H1 (cell line): ENCODE results near the gene ZNF69. TPM values are rescaled to one million over a fixed set of nuclear protein-coding genes. Genes with fewer than 3 reads are reported as not detected.

Source experiments
- CTCF ChIA-PET: fragments of 300-600 bp; sonication (Branson Sonifier 250); formaldehyde crosslinking; loops from one replicate; lab custom pipeline; 2021; ENCODE audit not compliant: partially characterized antibody; lab: Charles Lee
- POLR2A ChIA-PET: fragments of 300-600 bp; sonication (Branson Sonifier 250); formaldehyde crosslinking; loops from one replicate; lab custom pipeline; 2021; ENCODE audit warnings: inconsistent platforms; ENCODE audit not compliant: partially characterized antibody; lab: Charles Lee
- DNase-seq, 2 experiments: peaks; one replicate each; pipeline versions ENCODE4 v3.0.0 to v3.0.0-alpha.2; 2010 to 2022; ENCODE audit warnings: low spot score in 2 of 2, low read depth in 1 of 2, mixed read lengths in 1 of 2
- FAIRE-seq: peaks from 2 replicates; lab custom pipeline; 2011; peaks lifted over from hg19 to GRCh38; lab: Jason Lieb, UNC
- H2AFZ ChIP-seq: 2 replicates; pipeline ENCODE4 v1.8.1; 2012; ENCODE audit warnings: low read length, inconsistent platforms
- H2AK5ac ChIP-seq: 2 replicates; pipeline ENCODE4 v1.6.1; 2013; ENCODE audit warnings: low read depth, low read length
- H2BK120ac ChIP-seq: replicated peaks from 2 replicates; pipeline ENCODE3; 2013; ENCODE audit warnings: low read depth, low read length, inconsistent platforms
- H2BK12ac ChIP-seq: 2 replicates; pipeline ENCODE4 v1.6.1; 2013; ENCODE audit warnings: low read depth, low read length
- H2BK15ac ChIP-seq: 2 replicates; pipeline ENCODE4 v1.6.1; 2013; ENCODE audit warnings: low read length
- H2BK20ac ChIP-seq: 2 replicates; pipeline ENCODE4 v1.6.1; 2013; ENCODE audit warnings: low read length
- H2BK5ac ChIP-seq: 2 replicates; pipeline ENCODE4 v1.6.1; 2013; ENCODE audit warnings: low read depth, low read length
- H3K14ac ChIP-seq: 2 replicates; pipeline ENCODE4 v1.6.1; 2013; ENCODE audit warnings: inconsistent platforms; ENCODE audit not compliant: insufficient read length
- H3K18ac ChIP-seq: 2 replicates; pipeline ENCODE4 v1.6.1; 2013; ENCODE audit warnings: low read length; ENCODE audit errors: extremely low read depth
- H3K23ac ChIP-seq: 2 replicates; pipeline ENCODE4 v1.6.1; 2013; ENCODE audit warnings: inconsistent platforms; ENCODE audit not compliant: insufficient read length
- H3K23me2 ChIP-seq: 2 replicates; pipeline ENCODE4 v1.6.1; 2013; ENCODE audit warnings: low read depth, low read length
- H3K27ac ChIP-seq: 2 replicates; pipeline ENCODE4 v1.6.1; 2011; ENCODE audit warnings: low read depth, low read length, inconsistent platforms
- H3K27me3 ChIP-seq, 4 experiments: replicated peaks in 1 of 4; 1 replicate in 1 of 4; 2 replicates in 3 of 4; pipeline versions ENCODE4 v1.6.1 to v1.8.1; 2011 to 2013; ENCODE audit warnings: low read length in 3 of 4, mild to moderate bottlenecking in 3 of 4, inconsistent platforms in 2 of 4, mixed read lengths in 2 of 4, moderate library complexity in 1 of 4; ENCODE audit not compliant: control insufficient read depth in 3 of 4, insufficient read depth in 3 of 4; ENCODE audit errors: extremely low read depth in 1 of 4
- H3K36me3 ChIP-seq, 4 experiments: 2 replicates each; pipeline versions ENCODE4 v1.6.1 to v1.8.1; 2011 to 2013; ENCODE audit warnings: mild to moderate bottlenecking in 4 of 4, low read length in 3 of 4, moderate library complexity in 2 of 4, control low read depth in 1 of 4, inconsistent platforms in 1 of 4; ENCODE audit not compliant: insufficient read depth in 4 of 4, control insufficient read depth in 2 of 4
- H3K4ac ChIP-seq: replicated peaks from 2 replicates; pipeline ENCODE3; 2013; ENCODE audit warnings: low read length, low read depth, mixed read lengths, inconsistent platforms; ENCODE audit not compliant: insufficient read length
- H3K4me1 ChIP-seq, 4 experiments: replicated peaks in 1 of 4; 1 replicate in 1 of 4; 2 replicates in 3 of 4; pipeline versions ENCODE4 v1.6.1 to v1.8.1; 2011 to 2013; ENCODE audit warnings: low read length in 3 of 4, inconsistent platforms in 2 of 4, mixed read lengths in 1 of 4; ENCODE audit not compliant: insufficient read depth in 4 of 4, control insufficient read depth in 3 of 4
- H3K4me2 ChIP-seq, 2 experiments: 2 replicates each; pipeline versions ENCODE4 v1.6.1 to v1.8.1; 2011 to 2013; ENCODE audit warnings: low read depth in 2 of 2, low read length in 2 of 2, control low read depth in 1 of 2, inconsistent platforms in 1 of 2, mild to moderate bottlenecking in 1 of 2; ENCODE audit not compliant: insufficient read depth in 1 of 2
- H3K4me3 ChIP-seq, 4 experiments: fragments of 200-600, 300-600 bp in 1 of 4; sonication (generic), shearing (Covaris generic), sonication (Bioruptor Twin) in 1 of 4; 2 replicates each; pipeline versions ENCODE4 v1.5.1 to v1.8.1; 2011 to 2016; ENCODE audit warnings: low read length in 4 of 4, low read depth in 3 of 4, control low read depth in 2 of 4, inconsistent platforms in 2 of 4, mild to moderate bottlenecking in 2 of 4, mixed read lengths in 1 of 4, moderate library complexity in 1 of 4; ENCODE audit not compliant: insufficient read depth in 2 of 4; ENCODE audit errors: extremely low read depth in 1 of 4
- H3K56ac ChIP-seq: replicated peaks from 2 replicates; pipeline ENCODE3; 2013; ENCODE audit warnings: low read depth, mild to moderate bottlenecking, mixed read lengths, low read length, inconsistent platforms; ENCODE audit not compliant: insufficient read length
- H3K79me1 ChIP-seq: 2 replicates; pipeline ENCODE4 v1.6.1; 2013; ENCODE audit warnings: low read depth, low read length, control low read depth
- H3K79me2 ChIP-seq, 2 experiments: 2 replicates each; pipeline versions ENCODE4 v1.6.1 to v1.8.1; 2012 to 2013; ENCODE audit warnings: low read length in 2 of 2, mild to moderate bottlenecking in 2 of 2, inconsistent platforms in 1 of 2; ENCODE audit not compliant: insufficient read depth in 2 of 2, control insufficient read depth in 1 of 2
- H3K9ac ChIP-seq, 4 experiments: replicated peaks in 1 of 4; 1 replicate in 1 of 4; 2 replicates in 3 of 4; pipeline versions ENCODE4 v1.6.1 to v1.8.1; 2011 to 2013; ENCODE audit warnings: low read depth in 3 of 4, low read length in 3 of 4, control low read depth in 2 of 4, mild to moderate bottlenecking in 2 of 4, moderate library complexity in 2 of 4, inconsistent platforms in 1 of 4; ENCODE audit errors: extremely low read depth in 1 of 4
- H3K9me3 ChIP-seq, 2 experiments: 2 replicates each; pipeline versions ENCODE4 v1.6.1 to v1.8.1; 2012 to 2013; ENCODE audit warnings: mild to moderate bottlenecking in 2 of 2, moderate library complexity in 2 of 2, control low read depth in 1 of 2, inconsistent platforms in 1 of 2, low read depth in 1 of 2, low read length in 1 of 2, mixed read lengths in 1 of 2; ENCODE audit not compliant: insufficient read depth in 2 of 2
- H4K20me1 ChIP-seq, 2 experiments: replicated peaks in 1 of 2; 2 replicates each; pipeline versions ENCODE3 to v1.8.1; 2011 to 2013; ENCODE audit warnings: inconsistent platforms in 2 of 2, low read length in 2 of 2, mild to moderate bottlenecking in 1 of 2; ENCODE audit not compliant: insufficient read depth in 2 of 2, control insufficient read depth in 1 of 2
- H4K5ac ChIP-seq: 2 replicates; pipeline ENCODE4 v1.6.1; 2013; ENCODE audit warnings: low read length, low read depth, mixed read lengths, inconsistent platforms; ENCODE audit not compliant: insufficient read length
- H4K8ac ChIP-seq: 2 replicates; pipeline ENCODE4 v1.8.0; 2013; ENCODE audit warnings: mild to moderate bottlenecking, moderate library complexity, low read length, inconsistent platforms; ENCODE audit not compliant: insufficient read depth; ENCODE audit errors: extremely low read depth
- H4K91ac ChIP-seq: replicated peaks from 2 replicates; pipeline ENCODE3; 2013; ENCODE audit warnings: low read length, mixed read lengths, inconsistent platforms; ENCODE audit not compliant: insufficient read length
- CHD2 ChIP-seq: IDR thresholded peaks from 2 replicates; pipeline ENCODE4 v1.6.1; 2012; ENCODE audit warnings: low read length, improper control_type of control experiment
- GABPA ChIP-seq: IDR thresholded peaks from 2 replicates; pipeline ENCODE4 v1.6.1; 2011; ENCODE audit warnings: mild to moderate bottlenecking, low read length, moderate library complexity, borderline replicate concordance; ENCODE audit not compliant: insufficient read depth
- HDAC2 ChIP-seq, 2 experiments: fragments of 300-600 bp in 1 of 2; sonication (generic) in 1 of 2; IDR thresholded peaks; 2 replicates each; pipeline ENCODE4 v1.6.1; 2011 to 2012; ENCODE audit warnings: low read depth in 2 of 2, low read length in 2 of 2, mild to moderate bottlenecking in 2 of 2, moderate library complexity in 2 of 2, borderline replicate concordance in 1 of 2, inconsistent platforms in 1 of 2
- JUN ChIP-seq: IDR thresholded peaks from 2 replicates; pipeline ENCODE4 v1.6.1; 2011; ENCODE audit warnings: low read depth, mild to moderate bottlenecking, improper control_type of control experiment, low read length
- WGBS, 2 experiments: shearing (Covaris generic) in 1 of 2; methylation state at CpG; one replicate each; pipeline versions ENCODE4 v1.1.6 to v1.1.7; 2013 to 2015; ENCODE audit warnings: low lambda C conversion rate in 2 of 2, mixed read lengths in 2 of 2, inconsistent platforms in 1 of 2, low coverage in 1 of 2, missing lambda C conversion rate in 1 of 2; ENCODE audit not compliant: insufficient replicate concordance in 2 of 2, insufficient coverage in 1 of 2, insufficient read length in 1 of 2; ENCODE audit errors: extremely low coverage in 1 of 2, missing lambda C conversion rate in 1 of 2; 5-methylcytosine and 5-hydroxymethylcytosine counted together
- polyA plus RNA-seq, 7 experiments: library from polyadenylated mRNA; depleted of rRNA in 3 of 7; stranded (reverse) in 5 of 7; unstranded in 2 of 7; fragments of >200 nt in 5 of 7; fragments of 200-250 nt in 2 of 7; gene quantifications; 1 replicate in 5 of 7; 2 replicates in 1 of 7; 4 replicates in 1 of 7; pipeline versions ENCODE4 v1.2.1 to v1.2.3, GENCODE V29; 2011 to 2013; ENCODE audit warnings: missing spikeins in 2 of 7, mixed read lengths in 2 of 7
- total RNA-seq: library from RNA; stranded (reverse); fragmentation: NEBNext Ultra II Directional; extraction: Animal tissue kit (Norgen Biotek cat#: 25700); gene quantifications from 2 replicates; pipeline ENCODE4 v1.2.1, GENCODE V29; 2021

Gene ZNF69
- total and polyA plus RNA-seq, 2 of the 8 experiments (the other 6 are each of a cell fraction or from before 2014, with no cell fraction given) = 5.6 to 22.8 TPM

GRCh38 chr19:11873762-11874161 lies 13.8 kb upstream of the ZNF69 start:
- Histone ChIP-seq H3K36me3 (no peaks in the 10 kb centered on the region; a peak in 1 of 8 replicates), H3K23ac (no peak overlapping the region), H2AK5ac (no peak overlapping the region), H3K14ac (no peak overlapping the region), H3K79me2 (no peaks in the 10 kb centered on the region), H3K27ac (no peak overlapping the region), H3K4me2 (no peak overlapping the region), H2AFZ (no peak overlapping the region), H2BK15ac (no peak overlapping the region), H2BK120ac (no peak overlapping the region), H2BK20ac (no peak overlapping the region), H2BK5ac (no peak overlapping the region), H3K4me3 (no peak overlapping the region), H3K9me3 (peaks cover 26 to 33% of the 10 kb centered on the region in 2 experiments), H3K4ac (no peak overlapping the region), H3K27me3 (no peaks in the 10 kb centered on the region), H4K8ac (no peak overlapping the region), H3K9ac (no peak overlapping the region), H4K20me1 (no peaks in the 10 kb centered on the region), H3K79me1 (no peaks in the 10 kb centered on the region), H3K56ac (no peak overlapping the region), H2BK12ac (no peak overlapping the region), H4K91ac (no peak overlapping the region), H4K5ac (no peak overlapping the region), H3K23me2 (no peaks in the 10 kb centered on the region), H3K4me1 (no peaks in the 10 kb centered on the region), H3K18ac (no peak overlapping the region)
- WGBS, 2 experiments = 63% methylated on average over 1 of the region's 1 CpG; no CpG with 5 or more reads in 1 of the 2 experiments
- POLR2A ChIA-PET = no interaction called here
- DNase-seq (no peak), FAIRE-seq (no peak)
- CTCF ChIA-PET = no interaction called here
- TF ChIP-seq JUN = no peak
- no peak for TF ChIP-seq GABPA
- TF ChIP-seq HDAC2 (IDR thresholded peaks at IDR 0.05; ENCODE audit: borderline replicate concordance in 1 of 2, low read depth in 2 of 2, low read length in 2 of 2) = no peak
- TF ChIP-seq CHD2 = no peak
